ENCODE results near the gene RLBP1. TPM values are rescaled to one million over a fixed set of nuclear protein-coding genes. Genes with fewer than 3 reads are reported as not detected.

The RLBP1 gene
- total RNA-seq, 1 experiment from 2014 or later: not detected

GRCh38 chr15:89170364-89170763 is 51.0 kb downstream of the RLBP1 start:
- Mint-ChIP-seq H3K4me3 (ENCODE audit: unreplicated experiment) (no peak overlapping the region), H3K27me3 (ENCODE audit: insufficient read depth, unreplicated experiment) (no peaks in the 10 kb centered on the region), H3K9me3 (ENCODE audit: unreplicated experiment) (no peaks in the 10 kb centered on the region), H3K27ac (ENCODE audit: unreplicated experiment) (no peak overlapping the region), H3K4me1 (ENCODE audit: low read depth, unreplicated experiment) (peaks cover 7% of the 10 kb centered on the region), H3K36me3 (ENCODE audit: insufficient read depth, unreplicated experiment) (no peaks in the 10 kb centered on the region)
- Histone ChIP-seq H3K36me3 (ENCODE audit: control insufficient read depth, insufficient read depth, low read length) (no peaks in the 10 kb centered on the region), H3K4me1 (peaks cover 20% of the 10 kb centered on the region), H3K4me3 (ENCODE audit: low read depth, low read length) (no peak overlapping the region), H3K9me3 (no peaks in the 10 kb centered on the region), H3K27me3 (replicated peaks; ENCODE audit: control insufficient read depth, insufficient read depth, low read length) (no peaks in the 10 kb centered on the region)
- no peak for TF ChIP-seq CTCF (IDR thresholded peaks at IDR 0.05; ENCODE audit: insufficient read depth in 1 of 2, low read depth in 1 of 2, low read length in 1 of 2, severe bottlenecking in 1 of 2, unreplicated experiment in 1 of 2)
- no peak for DNase-seq
- no TSS peak for BruUV-seq (replicated peaks)
- ChIA-PET CTCF (interaction anchor here (1.5 to 2.4 kb wide), 2 partner anchors 30 to 82 kb away, joined by 3 to 13 read pairs; partner anchors contain the start of gene ABHD2), POLR2A (no interaction called here)
- intact Hi-C loops (cut with micrococcal nuclease; ENCODE audit: unreplicated experiment): loop anchor here (5.0 to 10.0 kb wide), 2 partner anchors 268 to 296 kb away; no protein-coding TSS in a partner anchor

- peaks cover 17% of the 10 kb centered on the region for H3K4me1 Mint-ChIP-seq (ENCODE audit: low read depth, unreplicated experiment)
- H3K36me3 ChIP-seq (ENCODE audit: control insufficient read depth, insufficient read depth, low read length): no peaks in the 10 kb centered on the region
- H3K9me3 Mint-ChIP-seq (ENCODE audit: unreplicated experiment): no peaks in the 10 kb centered on the region
- H3K27me3 ChIP-seq (replicated peaks; ENCODE audit: control insufficient read depth, insufficient read depth, low read length): no peaks in the 10 kb centered on the region
- no TSS peak for BruUV-seq (replicated peaks)
- no peak for DNase-seq
- H3K27me3 Mint-ChIP-seq (ENCODE audit: insufficient read depth, unreplicated experiment): no peaks in the 10 kb centered on the region
- peaks cover 32% of the 10 kb centered on the region for H3K4me1 ChIP-seq
- no peaks in the 10 kb centered on the region for H3K9me3 ChIP-seq
- no peaks in the 10 kb centered on the region for H3K36me3 Mint-ChIP-seq (ENCODE audit: insufficient read depth, unreplicated experiment)
- ChIA-PET CTCF (interaction anchor here (0.7 to 1.4 kb wide), 2 partner anchors 22 to 80 kb away, joined by 3 to 4 read pairs; partner anchors contain the start of gene ABHD2), POLR2A (no interaction called here)
- intact Hi-C loops (cut with micrococcal nuclease; ENCODE audit: unreplicated experiment): no loop called here
- no peak overlapping the region for H3K27ac Mint-ChIP-seq (ENCODE audit: unreplicated experiment)
- TF ChIP-seq CTCF (IDR thresholded peaks at IDR 0.05; ENCODE audit: insufficient read depth in 1 of 2, low read depth in 1 of 2, low read length in 1 of 2, severe bottlenecking in 1 of 2, unreplicated experiment in 1 of 2): no peak
- H3K4me3 Mint-ChIP-seq (ENCODE audit: unreplicated experiment): no peak overlapping the region
- H3K4me3 ChIP-seq (ENCODE audit: low read depth, low read length): no peak overlapping the region
These were observed 53.0 kb downstream of the RLBP1 start for GRCh38 chr15:89168316-89168833.

GRCh38 chr15:89167267-89168176 is 53.9 kb downstream of the RLBP1 start:
- H3K36me3 ChIP-seq (ENCODE audit: control insufficient read depth, insufficient read depth, low read length): no peaks in the 10 kb centered on the region
- TF ChIP-seq CTCF (IDR thresholded peaks at IDR 0.05; ENCODE audit: insufficient read depth in 1 of 2, low read depth in 1 of 2, low read length in 1 of 2, severe bottlenecking in 1 of 2, unreplicated experiment in 1 of 2): no peak
- no peaks in the 10 kb centered on the region for H3K9me3 Mint-ChIP-seq (ENCODE audit: unreplicated experiment)
- no peak overlapping the region for H3K4me3 ChIP-seq (ENCODE audit: low read depth, low read length)
- CTCF ChIA-PET: interaction anchor here (0.7 to 1.5 kb wide), 4 partner anchors 22 to 79 kb away, joined by 3 to 4 read pairs (median 3); partner anchors contain the start of gene ABHD2
- no TSS peak for BruUV-seq (replicated peaks)
- peak overlapping the region; percentile 53 for H3K27ac Mint-ChIP-seq (ENCODE audit: unreplicated experiment)
- no peak overlapping the region for H3K4me3 Mint-ChIP-seq (ENCODE audit: unreplicated experiment)
- DNase-seq: no peak
- peaks cover 32% of the 10 kb centered on the region for H3K4me1 ChIP-seq
- no peaks in the 10 kb centered on the region for H3K9me3 ChIP-seq
- no peaks in the 10 kb centered on the region for H3K36me3 Mint-ChIP-seq (ENCODE audit: insufficient read depth, unreplicated experiment)
- no peaks in the 10 kb centered on the region for H3K27me3 Mint-ChIP-seq (ENCODE audit: insufficient read depth, unreplicated experiment)
- intact Hi-C loops (cut with micrococcal nuclease; ENCODE audit: unreplicated experiment): no loop called here
- H3K27me3 ChIP-seq (replicated peaks; ENCODE audit: control insufficient read depth, insufficient read depth, low read length): no peaks in the 10 kb centered on the region
- peaks cover 17% of the 10 kb centered on the region for H3K4me1 Mint-ChIP-seq (ENCODE audit: low read depth, unreplicated experiment)
- POLR2A ChIA-PET: interaction anchor here (0.6 kb wide), 1 partner anchor 1735 kb away, joined by 3 read pairs; no protein-coding TSS in a partner anchor

Data from Caco-2 (cell line).